ENCODE data around the gene YTHDF1. TPM values are rescaled to one million over a fixed set of nuclear protein-coding genes. Genes with fewer than 3 reads are reported as not detected.

Gene YTHDF1
- total and polyA plus RNA-seq, 2 donors from 2014 or later: 21.9 to 43.1 TPM

DNA sequence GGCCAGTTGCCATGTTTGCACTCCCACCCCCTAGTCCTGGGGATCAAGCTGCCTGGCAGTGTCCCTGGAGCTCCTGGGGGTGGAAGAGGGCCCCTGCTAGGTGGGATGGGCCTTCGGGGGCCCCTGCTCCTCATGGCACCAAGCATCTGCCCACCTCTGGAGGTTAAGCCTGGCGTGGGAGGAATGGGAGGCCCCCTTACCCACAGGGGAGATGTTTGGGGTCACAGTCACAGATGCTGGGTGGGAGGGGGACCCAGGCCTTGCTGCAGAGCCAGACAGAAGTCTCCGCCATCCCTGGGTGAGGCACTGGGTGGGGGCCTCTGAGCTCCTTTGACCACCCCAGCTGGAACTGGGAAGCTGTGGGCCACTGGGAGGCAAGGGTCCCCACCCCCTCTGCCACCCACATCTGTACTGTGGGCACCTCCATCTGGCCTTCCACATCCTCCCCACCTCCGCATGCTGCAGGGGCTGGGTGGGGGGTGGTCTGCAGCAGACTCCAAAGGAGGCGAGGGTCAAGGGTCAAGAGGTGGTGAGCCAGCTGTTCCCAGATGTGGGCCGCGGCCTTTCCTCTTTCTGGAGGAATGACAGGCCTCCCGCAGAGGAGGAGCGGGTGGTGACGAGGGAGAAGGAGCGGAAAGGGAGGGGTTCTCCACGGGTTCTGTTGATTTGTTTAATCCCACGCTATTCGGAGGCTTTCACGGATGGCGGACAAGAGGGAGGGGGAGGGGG, 41.5 kb downstream of the YTHDF1 start:
- Histone ChIP-seq H3K9me3 (ENCODE audit: control insufficient read depth in 2 of 3, insufficient read depth in 1 of 3, low read length in 3 of 3) (no peaks in the 10 kb centered on the region), H3K36me3 (ENCODE audit: control insufficient read depth in 2 of 3, insufficient read depth in 3 of 3, low read length in 3 of 3) (no peaks in the 10 kb centered on the region), H3K9ac (ENCODE audit: low read length in 3 of 3) (no peak overlapping the region), H3K4me3 (ENCODE audit: low read length in 3 of 3) (no peak overlapping the region), H3K4me1 (ENCODE audit: control insufficient read depth in 2 of 3, insufficient read depth in 2 of 3, low read depth in 1 of 3, low read length in 3 of 3) (peaks cover 0 to 5% (median 0%) of the 10 kb centered on the region in 3 donors), H3K27me3 (ENCODE audit: control insufficient read depth, insufficient read depth, low read length) (peaks cover 14% of the 10 kb centered on the region), H3K27ac (ENCODE audit: low read depth in 2 of 2, low read length in 2 of 2) (no peak overlapping the region)
- FAIRE-seq: no peak
- peak in 2 of 5 donors; percentile 17 to 56 for DNase-seq
- no peak for TF ChIP-seq CTCF (IDR thresholded peaks at IDR 0.05; ENCODE audit: borderline replicate concordance, extremely low read depth, insufficient read depth)
- intact Hi-C loops (cut with DNase I): loop anchor here (10.0 kb wide), 1 partner anchor 120 kb away; no protein-coding TSS in a partner anchor

GRCh38 chr20:63173552-63174191, 42.3 kb downstream of the YTHDF1 start:
- Histone ChIP-seq H3K4me1 (ENCODE audit: control insufficient read depth in 2 of 3, insufficient read depth in 2 of 3, low read depth in 1 of 3, low read length in 3 of 3) (peaks cover 0 to 2% (median 0%) of the 10 kb centered on the region in 3 donors), H3K4me3 (ENCODE audit: low read length in 3 of 3) (no peak overlapping the region), H3K27me3 (ENCODE audit: control insufficient read depth, insufficient read depth, low read length) (peaks cover 14% of the 10 kb centered on the region), H3K9ac (ENCODE audit: low read length in 3 of 3) (no peak overlapping the region), H3K27ac (ENCODE audit: low read depth in 2 of 2, low read length in 2 of 2) (no peak overlapping the region), H3K9me3 (ENCODE audit: control insufficient read depth in 2 of 3, insufficient read depth in 1 of 3, low read length in 3 of 3) (no peaks in the 10 kb centered on the region), H3K36me3 (ENCODE audit: control insufficient read depth in 2 of 3, insufficient read depth in 3 of 3, low read length in 3 of 3) (no peaks in the 10 kb centered on the region)
- FAIRE-seq: no peak
- no peak for TF ChIP-seq CTCF (IDR thresholded peaks at IDR 0.05; ENCODE audit: borderline replicate concordance, extremely low read depth, insufficient read depth)
- intact Hi-C loops (cut with DNase I): loop anchor here (10.0 kb wide), 1 partner anchor 119 kb away; no protein-coding TSS in a partner anchor
- no peak for DNase-seq

DNA sequence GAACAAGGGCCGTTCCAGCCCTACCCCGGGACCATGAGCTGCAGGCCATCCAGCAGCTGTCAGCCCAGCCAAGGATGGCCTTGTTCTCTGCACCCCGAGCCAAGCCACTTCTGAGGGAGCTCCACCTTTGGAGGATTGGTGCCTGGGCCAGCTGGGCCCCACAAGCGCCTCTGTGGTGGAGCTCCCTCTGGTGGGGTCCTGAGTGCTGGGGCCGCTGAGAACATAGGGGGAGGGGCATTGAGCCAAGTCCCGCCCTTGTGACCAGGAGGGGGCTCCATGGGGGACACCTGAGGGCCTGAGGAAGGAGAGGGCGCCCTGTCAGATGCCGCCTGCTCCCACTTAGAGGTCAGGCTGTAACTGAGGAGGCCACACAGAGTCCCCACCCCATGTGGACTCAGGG, 43.2 kb downstream of the YTHDF1 start:
- H3K9me3 ChIP-seq (ENCODE audit: control insufficient read depth in 2 of 3, insufficient read depth in 1 of 3, low read length in 3 of 3): no peaks in the 10 kb centered on the region
- intact Hi-C loops (cut with DNase I): loop anchor here (10.0 kb wide), 1 partner anchor 118 kb away; no protein-coding TSS in a partner anchor
- no peaks in the 10 kb centered on the region for H3K36me3 ChIP-seq (ENCODE audit: control insufficient read depth in 2 of 3, insufficient read depth in 3 of 3, low read length in 3 of 3)
- H3K4me1 ChIP-seq (ENCODE audit: control insufficient read depth in 2 of 3, insufficient read depth in 2 of 3, low read depth in 1 of 3, low read length in 3 of 3): peaks cover 0 to 2% (median 0%) of the 10 kb centered on the region in 3 donors
- TF ChIP-seq CTCF (IDR thresholded peaks at IDR 0.05; ENCODE audit: borderline replicate concordance, extremely low read depth, insufficient read depth): no peak
- FAIRE-seq: no peak
- no peak overlapping the region for H3K27ac ChIP-seq (ENCODE audit: low read depth in 2 of 2, low read length in 2 of 2)
- no peak overlapping the region for H3K4me3 ChIP-seq (ENCODE audit: low read length in 3 of 3)
- peaks cover 14% of the 10 kb centered on the region for H3K27me3 ChIP-seq (ENCODE audit: control insufficient read depth, insufficient read depth, low read length)
- DNase-seq: no peak
- no peak overlapping the region for H3K9ac ChIP-seq (ENCODE audit: low read length in 3 of 3)
